HEK293T (cell line): ENCODE measurements around the gene STARD3NL.

Experiments
- ARNT ChIP-seq: fragments of 450-650 bp; IDR thresholded peaks from 2 replicates; pipeline ENCODE4 v1.6.1; 2017; ENCODE audit warnings: mild to moderate bottlenecking
- ELF4 ChIP-seq: fragments of 450-650 bp; IDR thresholded peaks from 2 replicates; pipeline ENCODE4 v1.6.1; 2017; ENCODE audit warnings: antibody characterized with exemption
- FOXK2 ChIP-seq: fragments of 450-650 bp; IDR thresholded peaks from 2 replicates; pipeline ENCODE4 v1.6.1; 2016; ENCODE audit warnings: mild to moderate bottlenecking
- HDGF ChIP-seq: fragments of 450-650 bp; IDR thresholded peaks from 2 replicates; pipeline ENCODE4 v1.6.1; 2017; ENCODE audit warnings: antibody characterized with exemption, borderline replicate concordance
- LEF1 ChIP-seq: fragments of 450-650 bp; IDR thresholded peaks from 2 replicates; pipeline ENCODE4 v1.6.1; 2017; ENCODE audit warnings: mild to moderate bottlenecking, borderline replicate concordance
- PKNOX1 ChIP-seq: fragments of 450-650 bp; IDR thresholded peaks from 2 replicates; pipeline ENCODE4 v1.6.1; 2016

- TF ChIP-seq ELF4 (no peak), LEF1 (no peak), ARNT (no peak), PKNOX1 (no peak), FOXK2 (no peak), HDGF (no peak)
These were observed 98.2 kb downstream of the STARD3NL start for GRCh38 chr7:38276096-38276877.
